ENCODE measurements around the gene NPR1.
A peak's percentile ranks its signal among the peaks of the same experiment; 100 is the strongest.
"Not testable (repeated sequence)": the region's sequence is repeated elsewhere in the genome, so short reads cannot be mapped to it uniquely, and the experiment has no call there.

The NPR1 gene

GRCh38 chr1:153723687-153724086 lies 45.2 kb downstream of the NPR1 start:
- no peak for DNase-seq (ENCODE audit: low spot score)

GRCh38 chr1:153724634-153725033 lies 46.1 kb downstream of the NPR1 start:
- not testable (repeated sequence) for H3K27ac ChIP-seq; H3K4me3 ChIP-seq; DNase-seq (ENCODE audit: low spot score)

More at GRCh38 chr1:153723687-153724086, 45.2 kb downstream of the NPR1 start:
- no peak overlapping the region for H3K27ac ChIP-seq
- H3K4me3 ChIP-seq, result no peak overlapping the region
- TF ChIP-seq, protein P1, sequence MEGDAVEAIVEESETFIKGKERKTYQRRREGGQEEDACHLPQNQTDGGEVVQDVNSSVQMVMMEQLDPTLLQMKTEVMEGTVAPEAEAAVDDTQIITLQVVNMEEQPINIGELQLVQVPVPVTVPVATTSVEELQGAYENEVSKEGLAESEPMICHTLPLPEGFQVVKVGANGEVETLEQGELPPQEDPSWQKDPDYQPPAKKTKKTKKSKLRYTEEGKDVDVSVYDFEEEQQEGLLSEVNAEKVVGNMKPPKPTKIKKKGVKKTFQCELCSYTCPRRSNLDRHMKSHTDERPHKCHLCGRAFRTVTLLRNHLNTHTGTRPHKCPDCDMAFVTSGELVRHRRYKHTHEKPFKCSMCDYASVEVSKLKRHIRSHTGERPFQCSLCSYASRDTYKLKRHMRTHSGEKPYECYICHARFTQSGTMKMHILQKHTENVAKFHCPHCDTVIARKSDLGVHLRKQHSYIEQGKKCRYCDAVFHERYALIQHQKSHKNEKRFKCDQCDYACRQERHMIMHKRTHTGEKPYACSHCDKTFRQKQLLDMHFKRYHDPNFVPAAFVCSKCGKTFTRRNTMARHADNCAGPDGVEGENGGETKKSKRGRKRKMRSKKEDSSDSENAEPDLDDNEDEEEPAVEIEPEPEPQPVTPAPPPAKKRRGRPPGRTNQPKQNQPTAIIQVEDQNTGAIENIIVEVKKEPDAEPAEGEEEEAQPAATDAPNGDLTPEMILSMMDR (IDR thresholded peaks at IDR 0.05), result no peak

- peak; percentile 100 for DNase-seq (ENCODE audit: low spot score)
- Histone ChIP-seq H3K27ac (peak within 1 kb of the TSS; percentile 96 to 97), H3K4me3 (peak within 1 kb of the TSS; percentile 76)
- TF ChIP-seq, protein P1 (IDR thresholded peaks at IDR 0.05), result no peak
Measured at GRCh38 chr1:153727463-153728304, 49.2 kb downstream of the NPR1 start, which contains the start of gene INTS3. INTS3 (plus strand) TSS chr1:153728050; CDS start chr1:153728635, 585 bp downstream.

DNA sequence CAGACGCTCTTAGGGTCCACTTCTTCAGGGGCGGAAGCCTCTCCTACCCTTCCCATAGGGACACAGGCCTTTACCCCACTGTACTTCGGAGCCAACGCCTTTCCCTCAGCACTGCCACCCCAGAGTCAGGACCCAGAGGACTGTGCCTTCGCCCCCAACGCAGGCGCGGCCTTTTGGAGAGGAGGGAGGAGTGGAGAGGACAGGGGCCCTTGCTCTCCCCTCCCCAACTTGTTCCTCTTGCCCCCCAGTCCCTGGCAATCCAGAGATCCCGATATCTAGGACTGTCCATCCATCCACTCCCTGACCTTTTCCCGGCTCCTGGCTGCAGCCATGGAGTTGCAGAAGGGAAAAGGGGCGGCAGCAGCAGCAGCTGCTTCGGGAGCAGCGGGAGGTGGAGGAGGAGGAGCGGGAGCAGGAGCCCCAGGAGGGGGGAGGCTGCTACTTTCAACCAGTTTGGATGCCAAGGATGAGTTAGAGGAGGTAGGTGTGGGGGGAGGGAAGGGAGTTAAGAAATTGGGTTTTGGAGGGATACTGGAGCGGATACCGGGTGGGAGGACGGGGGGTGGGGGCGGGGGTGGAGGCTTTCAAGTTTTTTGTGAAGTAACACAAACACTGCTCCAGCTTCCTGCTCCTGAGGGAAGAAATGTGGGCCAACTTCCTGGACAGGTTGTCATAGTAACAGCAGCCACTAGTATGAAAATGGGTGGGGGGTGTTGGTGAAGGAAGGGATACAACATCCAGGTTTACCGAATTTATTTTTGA lies 50.0 kb downstream of the NPR1 start:
- TF ChIP-seq, protein P1 (IDR thresholded peaks at IDR 0.05), result no peak
- H3K4me3 ChIP-seq, result peak overlapping the region; percentile 76
- DNase-seq (ENCODE audit: low spot score), result peak; percentile 79
- peak overlapping the region; percentile 96 to 97 for H3K27ac ChIP-seq

GRCh38 chr1:153730468-153730988 lies 52.0 kb downstream of the NPR1 start:
- no peak for DNase-seq (ENCODE audit: low spot score)
- Histone ChIP-seq H3K27ac (peak overlapping the region; percentile 55 to 72), H3K4me3 (peak overlapping the region; percentile 27)
- TF ChIP-seq, protein P1 (IDR thresholded peaks at IDR 0.05), result no peak

DNA sequence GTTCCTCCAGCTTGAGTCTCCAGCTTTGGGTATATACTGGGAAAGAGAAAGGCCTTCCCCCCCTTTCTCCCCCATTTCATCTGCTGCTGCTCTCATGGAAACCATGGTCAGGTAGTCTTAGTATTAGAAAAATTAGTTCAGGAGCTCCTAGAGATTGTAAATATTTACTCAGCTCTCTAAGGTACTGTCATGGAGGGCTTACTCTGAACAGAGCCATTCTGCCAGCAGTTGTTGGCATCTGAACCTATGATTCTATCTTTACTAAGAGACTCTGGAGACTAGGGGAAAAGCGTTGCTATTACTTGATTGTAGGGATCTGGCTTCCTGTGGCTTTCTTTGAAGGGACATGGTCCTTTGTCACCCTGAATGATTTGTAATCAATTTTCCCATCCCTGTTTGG lies 55.5 kb downstream of the NPR1 start:
- no peak overlapping the region for H3K4me3 ChIP-seq
- no peak for DNase-seq (ENCODE audit: low spot score)
- H3K27ac ChIP-seq, result peak overlapping the region in 1 of 2 donors; percentile 11
- TF ChIP-seq, protein P1 (IDR thresholded peaks at IDR 0.05), result no peak

DNA sequence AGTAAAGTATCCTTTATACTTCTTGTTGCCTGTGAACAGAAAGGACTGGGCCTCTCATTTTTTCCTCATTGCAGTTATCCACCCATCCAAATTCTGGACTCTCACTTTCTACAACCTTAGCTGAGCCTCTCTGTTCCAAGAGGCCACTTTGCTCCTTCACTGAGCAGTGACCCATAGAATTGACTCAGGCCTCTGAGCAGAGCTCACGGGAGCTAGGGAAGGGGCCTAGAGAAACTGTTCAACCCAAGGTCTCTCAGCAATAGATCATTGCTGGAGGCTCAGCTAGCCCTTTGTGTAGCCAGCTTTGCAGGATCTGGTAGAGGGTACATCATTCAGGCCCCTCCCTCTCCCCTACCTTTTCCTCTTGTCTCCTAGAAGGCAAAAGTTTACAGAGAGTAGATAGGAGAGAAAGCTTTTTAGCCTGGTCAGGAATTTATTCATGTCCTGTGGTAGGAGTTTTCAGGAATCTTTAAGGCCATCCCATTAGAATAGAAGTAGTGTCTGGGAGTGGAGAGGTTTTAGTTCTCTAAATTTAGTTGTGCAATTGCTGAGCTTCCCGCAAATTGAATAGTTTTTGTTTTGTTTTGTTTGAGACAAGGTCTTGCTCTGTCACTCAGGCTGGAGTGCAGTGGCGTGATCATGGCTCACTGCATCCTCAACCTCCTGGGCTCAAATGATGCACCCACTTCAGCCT lies 56.1 kb downstream of the NPR1 start:
- H3K27ac ChIP-seq, result peak overlapping the region in 1 of 2 donors; percentile 15
- DNase-seq (ENCODE audit: low spot score), result no peak

More for the DNA sequence above, 56.1 kb downstream of the NPR1 start:
- TF ChIP-seq, protein P1 (IDR thresholded peaks at IDR 0.05), result no peak
- no peak overlapping the region for H3K4me3 ChIP-seq
